Measurements from ENCODE around the gene PAXX. TPM values are rescaled to one million over a fixed set of nuclear protein-coding genes. Genes with fewer than 3 reads are reported as not detected.

Gene PAXX
- polyA plus RNA-seq, 1 donor from 2014 or later: 276 TPM

- no peaks in the 10 kb centered on the region for H3F3A ChIP-seq (ENCODE audit: insufficient read depth, low read length, poor library complexity, severe bottlenecking)
- no peak overlapping the region for H3K4me3 ChIP-seq (ENCODE audit: low read length)
- TF ChIP-seq EP300 (conservative IDR thresholded peaks at IDR 0.05; ENCODE audit: poor library complexity, severe bottlenecking) (no peak), POLR2AphosphoS5 (IDR thresholded peaks at IDR 0.05) (no peak), MXI1 (conservative IDR thresholded peaks at IDR 0.05; ENCODE audit: poor library complexity, severe bottlenecking) (no peak), EZH2 (IDR thresholded peaks at IDR 0.05; ENCODE audit: borderline replicate concordance, insufficient read depth, low read length, poor library complexity, severe bottlenecking) (no peak), SMC3 (conservative IDR thresholded peaks at IDR 0.05; ENCODE audit: poor library complexity) (no peak), RAD21 (conservative IDR thresholded peaks at IDR 0.05) (no peak), TAF1 (IDR thresholded peaks at IDR 0.05; ENCODE audit: low read depth) (no peak)
- H3K9me3 ChIP-seq (ENCODE audit: low read length): no peaks in the 10 kb centered on the region
- no peak overlapping the region for H2AFZ ChIP-seq (ENCODE audit: low read depth, low read length)
- H3K36me3 ChIP-seq (ENCODE audit: insufficient read depth, low read length): no peaks in the 10 kb centered on the region
- H3K79me2 ChIP-seq (replicated peaks; ENCODE audit: insufficient read depth, low read length): peaks cover 5% of the 10 kb centered on the region
- no peaks in the 10 kb centered on the region for H4K20me1 ChIP-seq (ENCODE audit: insufficient read depth)
- H3K27me3 ChIP-seq (ENCODE audit: insufficient read depth, low read depth, low read length): no peaks in the 10 kb centered on the region
- no peak overlapping the region for H3K27ac ChIP-seq (ENCODE audit: low read length)
- H3K4me2 ChIP-seq (ENCODE audit: low read length): no peak overlapping the region
- no peaks in the 10 kb centered on the region for H3K9me2 ChIP-seq (ENCODE audit: insufficient read depth, low read length)
- no peak overlapping the region for H3K9ac ChIP-seq (ENCODE audit: low read length)
Observed at GRCh38 chr9:137030006-137030405, 37.8 kb downstream of the PAXX start.

- no peaks in the 10 kb centered on the region for H3K9me3 ChIP-seq (ENCODE audit: low read length)
- H3K4me2 ChIP-seq (ENCODE audit: low read length): no peak overlapping the region
- H3K27ac ChIP-seq (ENCODE audit: low read length): no peak overlapping the region
- H3K36me3 ChIP-seq (ENCODE audit: insufficient read depth, low read length): no peaks in the 10 kb centered on the region
- H3K79me2 ChIP-seq (replicated peaks; ENCODE audit: insufficient read depth, low read length): peaks cover 5% of the 10 kb centered on the region
- H3F3A ChIP-seq (ENCODE audit: insufficient read depth, low read length, poor library complexity, severe bottlenecking): no peaks in the 10 kb centered on the region
- no peaks in the 10 kb centered on the region for H4K20me1 ChIP-seq (ENCODE audit: insufficient read depth)
- no peaks in the 10 kb centered on the region for H3K9me2 ChIP-seq (ENCODE audit: insufficient read depth, low read length)
- H2AFZ ChIP-seq (ENCODE audit: low read depth, low read length): no peak overlapping the region
- TF ChIP-seq SMC3 (conservative IDR thresholded peaks at IDR 0.05; ENCODE audit: poor library complexity): no peak
- TF ChIP-seq REST (IDR thresholded peaks at IDR 0.05; ENCODE audit: borderline replicate concordance): no peak
- no peak for TF ChIP-seq EP300 (conservative IDR thresholded peaks at IDR 0.05; ENCODE audit: poor library complexity, severe bottlenecking)
- TF ChIP-seq TAF1 (IDR thresholded peaks at IDR 0.05; ENCODE audit: low read depth): no peak
- no peak for TF ChIP-seq EZH2 (IDR thresholded peaks at IDR 0.05; ENCODE audit: borderline replicate concordance, insufficient read depth, low read length, poor library complexity, severe bottlenecking)
- TF ChIP-seq RAD21 (conservative IDR thresholded peaks at IDR 0.05): no peak
- no peak for TF ChIP-seq POLR2AphosphoS5 (IDR thresholded peaks at IDR 0.05)
- TF ChIP-seq CTCF (IDR thresholded peaks at IDR 0.05; ENCODE audit: poor library complexity, severe bottlenecking): no peak
- TF ChIP-seq MXI1 (conservative IDR thresholded peaks at IDR 0.05; ENCODE audit: poor library complexity, severe bottlenecking): no peak
- no peak overlapping the region for H3K4me3 ChIP-seq (ENCODE audit: low read length)
- no peak overlapping the region for H3K9ac ChIP-seq (ENCODE audit: low read length)
- H3K27me3 ChIP-seq (ENCODE audit: insufficient read depth, low read depth, low read length): no peaks in the 10 kb centered on the region
Observed at GRCh38 chr9:137030538-137031527, 38.6 kb downstream of the PAXX start.

Data from neural cell (in vitro differentiated cells).